ENCODE results near the gene ATP10A. TPM values are rescaled to one million over a fixed set of nuclear protein-coding genes. Genes with fewer than 3 reads are reported as not detected.

Gene ATP10A
- total RNA-seq, 1 experiment from 2014 or later, result 2.0 TPM

- Histone ChIP-seq H3K36me3 (replicated peaks; ENCODE audit: control insufficient read depth, insufficient read depth, low read length) (no peaks in the 10 kb centered on the region), H3K27me3 (ENCODE audit: control insufficient read depth, insufficient read depth, low read length) (no peaks in the 10 kb centered on the region), H3K4me3 (ENCODE audit: insufficient read depth, low read depth, low read length) (no peak overlapping the region)
- DNase-seq, result no peak
Measured at GRCh38 chr15:25838191-25838870, 24.8 kb downstream of the ATP10A start.

- no peaks in the 10 kb centered on the region for H3K27me3 ChIP-seq (ENCODE audit: control insufficient read depth, insufficient read depth, low read length)
- no peak for DNase-seq
Measured at GRCh38 chr15:25832158-25832557, 31.0 kb downstream of the ATP10A start.

GRCh38 chr15:25830844-25831451 lies 32.2 kb downstream of the ATP10A start:
- Histone ChIP-seq H3K36me3 (replicated peaks; ENCODE audit: control insufficient read depth, insufficient read depth, low read length) (no peaks in the 10 kb centered on the region), H3K4me3 (ENCODE audit: insufficient read depth, low read depth, low read length) (no peak overlapping the region), H3K27me3 (ENCODE audit: control insufficient read depth, insufficient read depth, low read length) (no peaks in the 10 kb centered on the region)
- no peak for DNase-seq

More at GRCh38 chr15:25832158-25832557, 31.0 kb downstream of the ATP10A start:
- no peak overlapping the region for H3K4me3 ChIP-seq (ENCODE audit: insufficient read depth, low read depth, low read length)
- no peaks in the 10 kb centered on the region for H3K36me3 ChIP-seq (replicated peaks; ENCODE audit: control insufficient read depth, insufficient read depth, low read length)

- no peaks in the 10 kb centered on the region for H3K27me3 ChIP-seq (ENCODE audit: control insufficient read depth, insufficient read depth, low read length)
- H3K36me3 ChIP-seq (replicated peaks; ENCODE audit: control insufficient read depth, insufficient read depth, low read length), result no peaks in the 10 kb centered on the region
- no peak overlapping the region for H3K4me3 ChIP-seq (ENCODE audit: insufficient read depth, low read depth, low read length)
- DNase-seq, result no peak
Measured at GRCh38 chr15:25829073-25829472, 34.1 kb downstream of the ATP10A start.

GRCh38 chr15:25825207-25825606 lies 37.9 kb downstream of the ATP10A start:
- H3K36me3 ChIP-seq (replicated peaks; ENCODE audit: control insufficient read depth, insufficient read depth, low read length), result no peaks in the 10 kb centered on the region
- no peak for DNase-seq
- no peak overlapping the region for H3K4me3 ChIP-seq (ENCODE audit: insufficient read depth, low read depth, low read length)
- no peaks in the 10 kb centered on the region for H3K27me3 ChIP-seq (ENCODE audit: control insufficient read depth, insufficient read depth, low read length)

GRCh38 chr15:25824618-25825017 lies 38.5 kb downstream of the ATP10A start:
- H3K36me3 ChIP-seq (replicated peaks; ENCODE audit: control insufficient read depth, insufficient read depth, low read length), result no peaks in the 10 kb centered on the region
- DNase-seq, result no peak
- H3K27me3 ChIP-seq (ENCODE audit: control insufficient read depth, insufficient read depth, low read length), result no peaks in the 10 kb centered on the region
- no peak overlapping the region for H3K4me3 ChIP-seq (ENCODE audit: insufficient read depth, low read depth, low read length)

- no peaks in the 10 kb centered on the region for H3K27me3 ChIP-seq (ENCODE audit: control insufficient read depth, insufficient read depth, low read length)
- peak; percentile 22 for DNase-seq
- no peaks in the 10 kb centered on the region for H3K36me3 ChIP-seq (replicated peaks; ENCODE audit: control insufficient read depth, insufficient read depth, low read length)
- H3K4me3 ChIP-seq (ENCODE audit: insufficient read depth, low read depth, low read length), result no peak overlapping the region
Measured at GRCh38 chr15:25812845-25813244, 50.3 kb downstream of the ATP10A start.

- Histone ChIP-seq H3K27me3 (ENCODE audit: control insufficient read depth, insufficient read depth, low read length) (no peaks in the 10 kb centered on the region), H3K36me3 (replicated peaks; ENCODE audit: control insufficient read depth, insufficient read depth, low read length) (no peaks in the 10 kb centered on the region), H3K4me3 (ENCODE audit: insufficient read depth, low read depth, low read length) (no peak overlapping the region)
- DNase-seq, result no peak
Measured at GRCh38 chr15:25812073-25812472, 51.1 kb downstream of the ATP10A start.

GRCh38 chr15:25811481-25811906 lies 51.6 kb downstream of the ATP10A start:
- no peak for DNase-seq

GRCh38 chr15:25810631-25811091 lies 52.5 kb downstream of the ATP10A start:
- H3K4me3 ChIP-seq (ENCODE audit: insufficient read depth, low read depth, low read length), result no peak overlapping the region
- H3K36me3 ChIP-seq (replicated peaks; ENCODE audit: control insufficient read depth, insufficient read depth, low read length), result no peaks in the 10 kb centered on the region
- peak; percentile 64 for DNase-seq
- H3K27me3 ChIP-seq (ENCODE audit: control insufficient read depth, insufficient read depth, low read length), result no peaks in the 10 kb centered on the region

More at GRCh38 chr15:25811481-25811906, 51.6 kb downstream of the ATP10A start:
- no peaks in the 10 kb centered on the region for H3K36me3 ChIP-seq (replicated peaks; ENCODE audit: control insufficient read depth, insufficient read depth, low read length)
- H3K27me3 ChIP-seq (ENCODE audit: control insufficient read depth, insufficient read depth, low read length), result no peaks in the 10 kb centered on the region
- H3K4me3 ChIP-seq (ENCODE audit: insufficient read depth, low read depth, low read length), result no peak overlapping the region

- H3K4me3 ChIP-seq (ENCODE audit: insufficient read depth, low read depth, low read length), result no peak overlapping the region
- no peaks in the 10 kb centered on the region for H3K36me3 ChIP-seq (replicated peaks; ENCODE audit: control insufficient read depth, insufficient read depth, low read length)
- no peaks in the 10 kb centered on the region for H3K27me3 ChIP-seq (ENCODE audit: control insufficient read depth, insufficient read depth, low read length)
- no peak for DNase-seq
Measured at GRCh38 chr15:25810154-25810553, 53.0 kb downstream of the ATP10A start.

GRCh38 chr15:25807063-25807462 lies 56.1 kb downstream of the ATP10A start:
- no peak overlapping the region for H3K4me3 ChIP-seq (ENCODE audit: insufficient read depth, low read depth, low read length)
- no peaks in the 10 kb centered on the region for H3K27me3 ChIP-seq (ENCODE audit: control insufficient read depth, insufficient read depth, low read length)
- no peak for DNase-seq
- no peaks in the 10 kb centered on the region for H3K36me3 ChIP-seq (replicated peaks; ENCODE audit: control insufficient read depth, insufficient read depth, low read length)

- no peaks in the 10 kb centered on the region for H3K27me3 ChIP-seq (ENCODE audit: control insufficient read depth, insufficient read depth, low read length)
- no peak overlapping the region for H3K4me3 ChIP-seq (ENCODE audit: insufficient read depth, low read depth, low read length)
- no peaks in the 10 kb centered on the region for H3K36me3 ChIP-seq (replicated peaks; ENCODE audit: control insufficient read depth, insufficient read depth, low read length)
- DNase-seq, result no peak
Measured at GRCh38 chr15:25805031-25805430, 58.1 kb downstream of the ATP10A start.

- H3K27me3 ChIP-seq (ENCODE audit: control insufficient read depth, insufficient read depth, low read length), result no peaks in the 10 kb centered on the region
- no peak overlapping the region for H3K4me3 ChIP-seq (ENCODE audit: insufficient read depth, low read depth, low read length)
- no peaks in the 10 kb centered on the region for H3K36me3 ChIP-seq (replicated peaks; ENCODE audit: control insufficient read depth, insufficient read depth, low read length)
- no peak for DNase-seq
Measured at GRCh38 chr15:25804451-25804850, 58.7 kb downstream of the ATP10A start.

- no peaks in the 10 kb centered on the region for H3K27me3 ChIP-seq (ENCODE audit: control insufficient read depth, insufficient read depth, low read length)
- no peaks in the 10 kb centered on the region for H3K36me3 ChIP-seq (replicated peaks; ENCODE audit: control insufficient read depth, insufficient read depth, low read length)
- DNase-seq, result no peak
- H3K4me3 ChIP-seq (ENCODE audit: insufficient read depth, low read depth, low read length), result no peak overlapping the region
Measured at GRCh38 chr15:25803541-25803940, 59.6 kb downstream of the ATP10A start.

All from H7 (cell line).